HUDEP-2 (cell line): ENCODE measurements around the gene POLD4.

ENCODE experiments used
- DNase-seq, 76 experiments: peaks; one replicate each; lab custom pipeline; 2025; ENCODE audit not compliant: unreplicated experiment in 76 of 76; lab: John Stamatoyannopoulos, UW

Gene POLD4

DNA sequence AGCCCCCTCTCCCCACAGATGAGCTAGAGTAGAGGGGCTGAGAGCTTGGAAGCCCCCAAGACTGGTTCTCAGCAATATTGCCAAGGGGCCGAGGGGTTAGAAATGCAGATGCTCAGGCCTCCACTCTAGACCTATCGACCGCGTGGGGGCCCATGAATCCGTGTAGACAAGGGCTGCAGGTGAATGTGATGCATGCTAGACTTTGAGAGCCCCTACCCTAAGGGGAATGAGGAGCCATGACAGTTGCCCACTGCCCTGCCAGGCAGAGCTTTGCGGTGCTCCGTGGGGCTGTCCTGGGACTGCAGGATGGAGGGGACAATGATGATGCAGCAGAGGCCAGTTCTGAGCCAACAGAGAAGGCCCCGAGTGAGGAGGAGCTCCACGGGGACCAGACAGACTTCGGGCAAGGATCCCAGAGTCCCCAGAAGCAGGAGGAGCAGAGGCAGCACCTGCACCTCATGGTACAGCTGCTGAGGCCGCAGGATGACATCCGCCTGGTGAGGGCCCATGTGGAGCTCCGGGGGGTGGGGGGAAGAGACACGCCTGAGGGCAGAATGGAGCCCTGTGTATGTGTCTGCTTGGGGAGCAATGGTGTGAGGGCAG lies 48.7 kb downstream of the POLD4 start:
- DNase-seq = no peak

GRCh38 chr11:67303835-67304411 lies 49.4 kb downstream of the POLD4 start:
- no peak for DNase-seq

GRCh38 chr11:67303132-67303834 lies 50.1 kb downstream of the POLD4 start, which contains the start of gene SSH3:
Gene SSH3 (plus strand): TSS chr11:67303530. CDS start chr11:67303626, 96 bp downstream.
- DNase-seq = peak in 52 of 76 experiments; percentile 2 to 59 (median 36)

DNA sequence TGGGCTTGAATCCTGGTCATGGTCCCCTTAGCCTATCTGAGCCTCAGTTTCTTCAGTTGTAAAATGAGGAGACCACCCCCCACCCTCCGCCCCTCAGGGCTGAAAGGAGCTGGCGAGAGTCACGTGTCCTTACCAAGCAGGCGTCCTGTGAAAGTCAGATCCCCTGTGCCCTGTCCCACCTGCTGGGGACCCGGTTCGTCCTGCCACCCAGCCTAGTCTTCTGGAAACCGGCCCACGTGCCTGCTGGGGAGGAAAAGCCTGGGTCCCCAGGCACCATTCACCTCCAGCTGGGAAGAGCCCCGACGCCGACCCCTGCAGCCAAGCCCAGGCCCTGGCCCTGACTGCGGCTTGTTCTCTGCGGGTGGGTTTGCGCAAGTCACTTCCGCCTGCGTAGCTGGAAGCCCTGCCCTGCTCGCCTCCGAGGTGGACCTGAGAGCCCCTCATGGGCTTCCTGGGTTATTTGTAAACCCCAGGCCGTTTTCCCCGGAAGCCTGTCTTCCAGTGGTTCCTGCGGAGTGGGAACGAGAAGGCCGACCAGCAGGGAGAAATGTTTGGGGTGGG lies 50.7 kb downstream of the POLD4 start:
- DNase-seq = no peak

DNA sequence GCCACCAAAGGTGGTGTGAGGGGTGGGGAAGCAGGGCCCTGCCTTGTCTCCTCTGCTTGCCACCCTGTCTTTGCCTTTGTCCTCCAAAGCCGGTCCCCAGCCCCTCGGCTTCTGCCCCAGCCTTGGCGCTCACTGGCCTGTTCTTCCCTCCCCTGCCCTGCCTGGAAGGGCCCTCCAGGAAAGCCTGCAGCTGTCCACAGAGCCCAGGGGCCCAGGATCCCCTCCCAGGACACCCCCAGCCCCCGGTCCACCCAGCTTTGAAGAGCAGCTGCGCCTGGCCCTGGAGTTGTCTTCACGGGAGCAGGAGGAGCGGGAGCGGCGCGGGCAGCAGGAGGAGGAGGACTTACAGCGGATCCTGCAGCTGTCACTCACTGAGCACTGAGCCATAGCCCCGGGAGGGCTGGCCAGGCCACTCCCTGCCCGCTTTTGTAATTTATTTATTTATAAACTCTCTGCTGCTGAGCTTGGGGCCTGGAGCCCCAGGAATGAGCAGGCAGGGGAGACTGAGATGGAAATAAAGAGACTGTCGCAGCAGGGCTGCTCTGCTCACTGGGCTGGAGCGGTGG lies 51.3 kb downstream of the POLD4 start:
- no peak for DNase-seq

DNA sequence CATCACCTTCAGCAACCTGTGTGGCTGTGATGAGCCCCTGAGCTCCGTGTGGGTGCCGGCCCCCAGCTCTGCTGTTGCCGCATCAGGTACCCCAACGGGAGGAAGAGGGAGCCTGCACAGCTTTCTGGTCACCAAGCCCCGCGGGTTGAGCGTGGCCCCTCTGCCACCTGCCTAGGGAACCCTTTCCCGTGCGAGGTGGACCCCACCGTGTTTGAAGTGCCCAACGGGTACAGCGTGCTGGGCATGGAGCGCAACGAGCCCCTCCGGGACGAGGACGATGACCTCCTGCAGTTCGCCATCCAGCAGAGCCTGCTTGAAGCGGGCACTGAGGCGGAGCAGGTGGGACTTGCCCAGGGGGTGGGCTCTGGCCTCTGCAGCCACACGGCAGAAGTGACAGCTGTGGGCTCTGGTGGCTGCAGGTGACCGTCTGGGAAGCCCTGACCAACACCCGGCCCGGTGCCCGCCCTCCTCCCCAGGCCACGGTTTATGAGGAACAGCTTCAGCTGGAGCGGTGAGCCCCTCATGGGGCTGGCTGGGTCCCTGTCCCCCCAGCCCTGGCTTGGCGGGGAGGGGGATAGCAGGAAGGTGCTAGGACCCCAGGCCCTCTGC lies 51.9 kb downstream of the POLD4 start:
- DNase-seq = no peak
